IPS DF 4.7 (cell line): ENCODE results near the gene GPX4.
"Not testable (repeated sequence)": the region's sequence is repeated elsewhere in the genome, so short reads cannot be mapped to it uniquely, and the experiment has no call there.

Experiments
- DNase-seq: peaks from one replicate; pipeline ENCODE4 v3.0.0-alpha.2; 2013; ENCODE audit warnings: low spot score; ENCODE audit errors: extremely low read depth

Gene GPX4

GRCh38 chr19:1113986-1114483, 10.2 kb downstream of the GPX4 start:
- DNase-seq = no peak

DNA sequence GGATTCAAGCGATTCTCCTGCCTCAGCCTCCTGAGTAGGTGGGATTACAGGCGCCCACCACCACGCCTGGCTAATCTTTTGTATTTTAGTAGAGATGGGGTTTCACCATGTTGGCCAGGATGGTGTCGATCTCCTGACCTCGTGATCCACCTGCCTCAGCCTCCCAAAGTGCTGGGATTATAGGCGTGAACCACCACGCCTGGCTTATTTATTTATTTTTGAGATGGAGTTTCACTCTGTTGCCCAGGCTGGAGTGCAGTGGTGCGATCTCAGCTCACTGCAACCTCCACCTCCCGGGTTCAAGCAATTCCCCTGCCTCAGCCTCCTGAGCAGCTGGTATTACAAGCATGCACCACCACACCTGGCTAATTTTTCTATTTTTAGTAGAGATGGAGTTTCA, 10.9 kb downstream of the GPX4 start:
- not testable (repeated sequence) for DNase-seq

GRCh38 chr19:1115646-1116420, 12.0 kb downstream of the GPX4 start:
- DNase-seq = no peak

DNA sequence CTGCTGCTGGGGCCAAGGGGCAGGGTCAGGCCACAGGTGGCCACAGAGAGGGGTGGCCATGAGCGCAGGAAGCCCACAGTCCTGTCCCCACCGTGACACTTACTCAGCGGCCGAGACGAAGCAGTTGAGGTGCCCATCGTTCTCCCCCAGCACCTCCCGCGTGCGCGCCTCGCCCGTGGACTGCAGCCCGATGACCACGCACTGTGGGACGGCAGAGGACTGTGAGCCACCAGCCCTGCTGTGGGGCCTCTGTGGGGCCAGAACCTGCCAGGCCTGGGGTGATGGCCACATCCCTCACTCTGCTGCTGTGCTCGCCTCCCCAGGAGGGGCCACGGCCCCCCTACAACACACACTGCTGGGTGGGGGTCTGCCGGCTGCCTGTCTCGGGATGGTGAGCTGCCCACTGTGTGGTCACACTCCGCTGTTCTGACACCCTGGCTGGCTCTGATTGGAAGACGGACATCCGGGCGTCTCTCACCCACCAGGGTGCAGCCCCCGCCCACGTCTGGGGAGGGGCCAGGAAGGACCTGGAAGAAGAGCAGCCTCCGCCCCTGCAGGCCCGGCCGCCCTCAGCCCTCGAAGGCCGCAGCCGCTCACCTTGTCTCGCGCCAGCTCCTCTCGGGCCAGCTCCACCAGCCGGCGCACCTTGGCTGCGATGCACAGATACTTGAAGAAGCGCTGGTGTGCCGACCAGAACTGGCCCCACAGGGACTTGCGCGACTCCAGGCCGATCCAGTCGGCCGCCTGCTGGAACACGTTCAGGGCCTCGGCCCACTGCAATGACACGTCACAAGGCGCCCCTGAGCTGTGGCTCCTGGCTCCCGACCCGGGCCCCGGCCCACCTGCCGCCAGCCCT, 13.2 kb downstream of the GPX4 start:
- no peak for DNase-seq

- no peak for DNase-seq
Observed at GRCh38 chr19:1117654-1118053, 13.9 kb downstream of the GPX4 start.

DNA sequence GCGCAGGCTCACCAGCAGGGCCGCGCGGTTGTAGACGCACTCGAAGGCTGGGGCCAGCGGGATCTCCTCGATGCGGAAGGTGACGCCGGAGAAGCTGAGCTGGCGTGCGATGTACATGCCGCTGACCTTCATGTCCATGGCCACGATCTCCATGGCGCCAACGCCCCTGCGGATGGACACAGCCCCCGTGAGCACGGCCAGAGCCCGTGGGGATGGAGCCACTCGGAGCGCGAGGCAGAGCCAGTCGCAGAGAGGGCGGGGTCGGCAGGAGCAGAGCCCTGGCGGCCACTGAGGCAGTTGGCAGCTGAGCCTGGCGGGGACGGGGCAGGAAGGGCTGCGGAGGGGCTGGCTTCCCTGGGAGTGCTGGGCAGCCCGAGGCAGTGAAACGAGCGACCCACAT, 15.2 kb downstream of the GPX4 start:
- DNase-seq = no peak

- DNase-seq = no peak
Observed at GRCh38 chr19:1119475-1120217, 15.9 kb downstream of the GPX4 start.

DNA sequence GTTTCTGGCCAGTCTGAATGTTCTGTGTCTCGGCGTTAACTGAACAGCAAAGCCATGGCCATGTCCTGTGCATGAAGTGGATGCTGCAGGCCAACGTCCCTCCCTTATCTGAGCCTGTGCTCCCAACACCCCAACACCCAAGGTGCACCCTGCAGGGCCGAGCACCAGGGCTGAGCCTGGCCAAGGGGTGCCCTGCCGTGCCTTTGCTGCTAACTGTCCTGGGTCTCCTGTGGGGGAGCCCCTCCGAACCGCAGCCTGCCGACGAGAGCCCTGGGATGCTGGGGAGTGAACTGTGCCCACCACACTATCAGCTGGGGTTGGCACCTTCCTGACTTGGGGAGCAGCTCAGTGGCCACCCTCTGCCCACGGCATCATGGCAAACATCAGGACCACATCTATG, 17.6 kb downstream of the GPX4 start:
- DNase-seq = no peak

GRCh38 chr19:1122021-1122971, 18.5 kb downstream of the GPX4 start:
- no peak for DNase-seq

DNA sequence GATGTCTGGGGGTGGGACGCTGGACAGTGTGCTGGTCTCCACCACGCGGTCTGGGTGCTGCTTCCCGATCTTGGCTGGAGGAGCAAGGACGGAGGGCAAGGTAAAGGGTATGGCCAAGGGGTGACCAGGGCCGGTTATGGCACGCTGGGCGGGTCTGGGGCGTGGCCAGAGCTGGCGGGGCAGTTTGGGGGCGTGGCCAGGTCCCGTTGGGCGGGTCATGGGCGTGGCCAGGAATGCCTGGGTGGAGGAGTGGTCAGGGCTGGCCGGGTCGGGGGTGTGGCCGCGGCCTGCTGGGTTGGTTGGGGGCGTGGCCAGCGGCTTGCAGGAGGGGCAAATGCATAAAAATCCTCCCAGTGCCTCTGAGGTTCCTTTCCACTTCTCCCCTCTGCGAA, 19.2 kb downstream of the GPX4 start:
- no peak for DNase-seq

DNA sequence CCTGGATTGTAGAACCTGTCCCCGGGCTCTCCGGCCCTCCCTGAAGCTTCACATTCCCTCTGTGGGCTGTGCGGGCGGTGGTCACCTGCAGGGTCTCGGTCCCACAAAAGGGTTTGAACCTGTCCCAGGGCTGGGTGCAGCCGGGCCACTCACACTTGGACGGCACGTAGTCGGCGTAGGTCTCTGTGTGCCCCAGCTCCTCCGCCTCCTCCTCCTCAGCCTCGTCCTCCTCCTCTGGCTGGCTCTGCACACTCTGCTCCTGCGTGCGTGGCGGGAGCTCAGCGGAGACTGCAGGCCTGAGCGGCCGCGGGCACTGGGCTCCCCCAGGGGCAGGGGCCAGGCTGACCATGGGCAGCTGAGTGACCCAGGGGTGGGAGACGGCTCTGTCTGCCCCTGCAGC, 19.6 kb downstream of the GPX4 start:
- no peak for DNase-seq

DNA sequence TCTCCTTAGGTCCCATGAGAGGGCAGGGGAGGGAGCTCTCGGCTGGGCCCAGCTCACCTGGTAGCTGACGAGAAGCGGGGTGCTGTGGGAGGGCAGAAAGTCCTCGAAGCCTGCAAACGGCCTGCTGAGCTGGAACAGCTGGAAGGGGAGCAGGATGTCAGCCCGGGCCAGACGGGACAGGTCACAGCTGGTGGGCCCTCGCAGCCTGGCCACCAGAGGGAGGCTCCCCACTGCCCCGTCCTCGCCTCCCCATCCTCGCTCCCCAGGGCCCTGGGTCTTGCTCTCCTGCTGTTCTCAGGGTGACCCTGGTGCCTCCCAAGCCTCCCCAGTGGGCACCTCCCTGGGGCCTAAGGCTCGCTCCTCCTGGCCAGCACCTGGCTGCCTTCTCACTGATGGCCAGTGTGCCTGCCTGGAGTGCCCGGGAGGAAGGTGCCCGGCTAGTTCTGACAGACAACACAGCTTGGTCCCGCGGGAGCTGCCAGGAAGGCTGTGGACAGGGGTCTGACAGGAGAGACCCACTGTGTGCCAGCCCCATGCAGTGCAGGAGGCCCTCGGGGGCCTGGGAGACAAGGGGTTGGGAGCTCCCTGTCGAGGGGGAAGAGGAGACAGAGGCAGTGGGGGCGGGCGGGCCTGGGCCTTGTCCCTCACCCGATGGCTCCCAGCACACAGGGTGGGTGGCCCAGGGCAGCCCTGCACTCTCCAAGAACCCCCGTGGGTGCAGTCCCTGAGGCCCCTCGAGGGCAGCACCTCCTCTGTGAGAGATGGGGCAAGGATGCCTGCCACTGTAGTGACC, 20.3 kb downstream of the GPX4 start:
- DNase-seq = no peak

DNA sequence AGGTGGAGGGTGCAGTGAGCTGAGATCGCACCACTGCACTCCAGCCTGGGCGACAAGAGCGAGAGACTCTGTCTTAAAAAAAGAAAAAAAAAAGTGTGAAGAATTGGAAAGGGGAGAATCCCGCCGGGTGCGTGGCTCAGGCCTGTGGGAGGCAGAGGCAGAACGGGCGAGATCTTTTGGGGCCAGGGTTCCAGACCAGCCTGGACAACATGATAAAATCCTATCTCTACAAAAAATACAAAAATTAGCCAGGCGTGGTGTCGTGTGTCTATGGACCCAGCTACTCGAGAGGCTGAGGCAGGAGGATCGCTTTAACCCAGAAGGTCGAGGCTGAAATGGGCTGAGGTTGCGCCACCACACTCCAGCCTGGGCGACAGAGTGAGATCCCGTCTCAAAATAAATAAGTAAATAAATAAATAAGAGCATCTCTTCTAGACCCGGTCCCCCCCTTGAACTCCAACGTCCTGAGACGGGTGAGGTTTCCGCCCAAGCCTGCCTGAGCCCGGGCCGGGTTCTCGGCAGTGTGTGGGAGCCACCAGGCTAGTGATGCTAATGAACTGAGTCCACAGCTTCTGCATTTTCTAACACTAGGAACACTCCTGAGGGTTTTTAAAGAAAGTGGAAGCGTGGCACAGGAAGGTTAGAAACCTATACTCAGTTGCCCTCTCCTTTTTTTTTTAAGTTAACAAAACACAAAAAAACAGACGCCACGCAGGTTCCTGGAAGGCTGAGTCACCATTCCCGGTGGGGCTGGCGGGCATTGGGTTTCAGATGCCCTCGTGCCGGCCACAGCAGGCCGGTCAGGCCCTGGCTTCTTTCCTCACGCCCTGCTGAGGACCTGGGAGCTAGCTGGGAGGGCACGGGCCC, 22.0 kb downstream of the GPX4 start:
- no peak for DNase-seq

DNA sequence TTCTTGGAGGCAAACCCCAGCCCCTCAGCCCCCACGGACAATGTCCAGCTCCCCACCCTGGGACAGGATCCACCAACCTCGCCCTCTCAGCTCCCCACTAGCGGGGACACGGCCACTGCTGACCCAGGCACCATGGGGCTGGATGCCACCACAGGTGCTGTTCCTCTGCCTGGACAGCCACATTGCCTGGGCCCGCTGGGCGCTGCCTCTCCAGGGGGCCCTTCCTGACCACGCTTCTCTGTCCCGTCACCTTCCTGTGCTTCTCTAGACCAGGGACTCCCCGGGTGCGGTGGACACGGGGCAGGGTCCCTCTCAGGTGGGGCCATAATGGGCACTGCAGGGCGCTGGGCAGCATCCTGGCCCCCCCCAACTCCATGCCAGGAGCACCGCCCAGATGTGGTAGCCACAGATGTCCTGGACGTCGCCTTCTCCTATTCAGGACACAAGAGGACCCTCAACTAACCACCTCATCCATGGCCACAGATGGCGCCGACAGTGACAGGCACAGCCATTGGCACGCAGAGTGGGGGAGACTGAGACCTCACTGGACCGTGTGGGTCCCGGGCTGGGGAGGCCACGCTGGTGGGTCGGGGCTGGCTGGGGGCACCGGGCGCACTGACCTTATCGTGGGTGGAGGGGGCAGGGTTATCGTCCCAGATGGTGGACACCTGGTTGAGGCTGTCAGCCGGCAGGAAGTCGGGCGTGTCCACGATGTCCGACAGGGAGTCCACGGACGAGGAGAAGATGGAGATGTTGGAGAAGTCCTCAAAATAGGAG, 23.4 kb downstream of the GPX4 start:
- no peak for DNase-seq

DNA sequence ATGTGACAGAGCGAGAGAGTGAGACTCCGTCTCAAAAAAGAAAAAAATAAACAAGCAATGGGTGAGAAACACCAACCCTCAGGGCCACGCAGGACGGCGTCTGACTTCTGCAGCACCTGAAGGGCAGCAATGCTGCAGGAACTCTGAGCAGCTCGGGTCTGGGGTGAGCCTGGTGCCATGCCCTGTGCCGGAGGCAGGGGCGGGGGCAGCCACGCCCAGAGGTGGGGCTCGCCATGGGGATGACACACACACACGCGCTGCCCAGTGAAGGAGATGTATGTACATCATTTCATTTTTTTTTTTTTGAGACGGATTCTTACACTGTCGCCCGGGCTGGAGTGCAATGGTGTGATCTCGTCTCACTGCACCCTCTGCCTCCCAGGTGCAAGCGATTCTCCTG, 24.3 kb downstream of the GPX4 start:
- DNase-seq = no peak

- not testable (repeated sequence) for DNase-seq
Observed at GRCh38 chr19:1129084-1129483, 25.3 kb downstream of the GPX4 start.

- no peak for DNase-seq
Observed at GRCh38 chr19:1129535-1129934, 25.7 kb downstream of the GPX4 start.
